ENCODE results near the gene MTERF2.

DNA sequence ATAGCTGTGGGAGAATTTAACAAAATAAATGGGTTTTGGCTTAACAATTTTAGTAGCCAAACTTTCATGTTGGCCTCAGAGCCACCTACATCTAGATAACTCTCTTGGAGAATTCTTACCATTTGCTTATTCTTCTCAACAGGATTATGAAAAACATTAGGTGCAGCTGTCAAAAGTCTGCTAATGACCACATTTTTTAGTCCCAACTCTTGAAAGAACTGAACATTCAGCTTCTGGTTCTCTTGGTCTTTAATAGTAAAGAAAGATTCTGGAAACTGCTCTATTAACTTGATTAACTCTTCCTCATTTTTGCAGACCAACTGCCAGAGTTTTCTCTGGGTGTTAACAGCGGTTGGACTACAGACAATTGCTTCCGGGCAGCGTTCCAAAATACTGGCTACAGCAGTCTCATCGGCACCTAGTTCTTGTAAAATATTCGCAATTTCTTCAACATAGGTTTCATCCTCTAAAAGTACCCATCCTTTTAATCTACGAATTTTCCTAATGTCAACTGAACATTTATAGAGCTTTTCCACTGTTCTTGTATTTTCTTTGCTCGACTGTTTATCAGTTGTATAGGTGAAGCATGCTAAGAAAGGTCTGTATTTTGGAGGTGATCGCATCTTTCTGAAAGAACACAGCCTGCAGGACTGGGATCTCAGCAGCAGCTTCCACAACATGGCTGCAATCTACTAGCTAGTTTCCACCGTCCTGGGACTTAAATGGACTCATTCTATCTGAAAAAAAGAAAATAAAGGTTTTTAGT is 8.7 kb downstream of the MTERF2 start:
- TF ChIP-seq POLR2A (IDR thresholded peaks at IDR 0.05), result no peak
- TF ChIP-seq, protein P1, sequence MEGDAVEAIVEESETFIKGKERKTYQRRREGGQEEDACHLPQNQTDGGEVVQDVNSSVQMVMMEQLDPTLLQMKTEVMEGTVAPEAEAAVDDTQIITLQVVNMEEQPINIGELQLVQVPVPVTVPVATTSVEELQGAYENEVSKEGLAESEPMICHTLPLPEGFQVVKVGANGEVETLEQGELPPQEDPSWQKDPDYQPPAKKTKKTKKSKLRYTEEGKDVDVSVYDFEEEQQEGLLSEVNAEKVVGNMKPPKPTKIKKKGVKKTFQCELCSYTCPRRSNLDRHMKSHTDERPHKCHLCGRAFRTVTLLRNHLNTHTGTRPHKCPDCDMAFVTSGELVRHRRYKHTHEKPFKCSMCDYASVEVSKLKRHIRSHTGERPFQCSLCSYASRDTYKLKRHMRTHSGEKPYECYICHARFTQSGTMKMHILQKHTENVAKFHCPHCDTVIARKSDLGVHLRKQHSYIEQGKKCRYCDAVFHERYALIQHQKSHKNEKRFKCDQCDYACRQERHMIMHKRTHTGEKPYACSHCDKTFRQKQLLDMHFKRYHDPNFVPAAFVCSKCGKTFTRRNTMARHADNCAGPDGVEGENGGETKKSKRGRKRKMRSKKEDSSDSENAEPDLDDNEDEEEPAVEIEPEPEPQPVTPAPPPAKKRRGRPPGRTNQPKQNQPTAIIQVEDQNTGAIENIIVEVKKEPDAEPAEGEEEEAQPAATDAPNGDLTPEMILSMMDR (IDR thresholded peaks at IDR 0.05), result no peak
